H1 (cell line): ENCODE results near the gene VIPAS39. TPM values are rescaled to one million over a fixed set of nuclear protein-coding genes. Genes with fewer than 3 reads are reported as not detected.

Source experiments
- MAX ChIP-seq: IDR thresholded peaks from 2 replicates; pipeline ENCODE4 v1.6.1; 2012; ENCODE audit warnings: inconsistent platforms
- RFX5 ChIP-seq: IDR thresholded peaks from 2 replicates; pipeline ENCODE4 v1.6.1; 2011; ENCODE audit warnings: low read depth, low read length, improper control_type of control experiment, borderline replicate concordance
- TBP ChIP-seq: IDR thresholded peaks from 2 replicates; pipeline ENCODE4 v1.6.1; 2011; ENCODE audit warnings: low read depth, low read length, improper control_type of control experiment
- polyA plus RNA-seq, 7 experiments: library from polyadenylated mRNA; depleted of rRNA in 3 of 7; stranded (reverse) in 5 of 7; unstranded in 2 of 7; fragments of >200 nt in 5 of 7; fragments of 200-250 nt in 2 of 7; gene quantifications; 1 replicate in 5 of 7; 2 replicates in 1 of 7; 4 replicates in 1 of 7; pipeline versions ENCODE4 v1.2.1 to v1.2.3, GENCODE V29; 2011 to 2013; ENCODE audit warnings: missing spikeins in 2 of 7, mixed read lengths in 2 of 7
- total RNA-seq: library from RNA; stranded (reverse); fragmentation: NEBNext Ultra II Directional; extraction: Animal tissue kit (Norgen Biotek cat#: 25700); gene quantifications from 2 replicates; pipeline ENCODE4 v1.2.1, GENCODE V29; 2021

VIPAS39 gene
- total and polyA plus RNA-seq, 2 of the 8 experiments (the other 6 are each of a cell fraction or from before 2014, with no cell fraction given), result 19.6 to 20.6 TPM

DNA sequence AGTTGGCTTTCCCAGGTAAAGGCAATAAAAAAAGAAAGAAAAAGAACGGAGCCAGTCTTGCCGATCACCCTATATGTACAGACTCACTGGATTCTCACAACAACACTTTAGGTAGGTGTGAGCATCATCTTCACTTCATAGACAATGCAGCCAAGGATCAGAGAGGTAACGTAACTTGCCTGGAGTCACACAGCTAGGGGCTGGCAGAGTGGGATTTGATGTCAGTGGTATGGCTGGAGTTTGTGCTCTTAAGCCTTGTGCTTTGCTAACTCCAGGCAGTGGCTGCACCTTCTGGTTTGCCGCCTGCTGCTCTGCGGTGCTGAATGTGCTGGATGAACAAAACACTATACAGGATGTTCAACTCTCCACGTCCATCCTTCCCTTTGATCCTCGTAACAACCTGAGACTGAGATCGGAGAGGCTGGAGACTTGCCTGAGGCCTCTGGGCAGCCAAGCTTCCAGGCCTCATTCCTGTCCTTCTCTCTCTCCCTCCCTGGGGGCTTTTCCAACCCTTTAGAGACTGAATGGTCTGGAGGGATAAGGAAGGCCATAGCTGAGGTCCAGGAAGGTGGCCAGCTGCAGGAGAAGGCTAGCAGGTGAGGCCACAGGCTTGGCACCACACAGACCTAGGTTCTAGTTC lies 33.1 kb upstream of the VIPAS39 start (continued):
- TF ChIP-seq TBP (no peak), RFX5 (no peak), MAX (no peak)
